ENCODE results near the gene CCRL2. TPM values are rescaled to one million over a fixed set of nuclear protein-coding genes. Genes with fewer than 3 reads are reported as not detected.

Gene CCRL2
- total and polyA plus RNA-seq, 2 of the 8 experiments (the other 6 are each of a cell fraction or from before 2014, with no cell fraction given), result not detected

GRCh38 chr3:46359733-46360493 is 47.1 kb upstream of the CCRL2 start:
- Histone ChIP-seq H4K8ac (ENCODE audit: extremely low read depth, insufficient read depth, low read length) (no peak overlapping the region), H4K20me1 (replicated peaks in 1 of 2; ENCODE audit: control insufficient read depth in 1 of 2, insufficient read depth in 2 of 2, low read length in 2 of 2) (no peaks in the 10 kb centered on the region), H3K4me2 (ENCODE audit: insufficient read depth in 1 of 2, low read depth in 2 of 2, low read length in 2 of 2) (no peak overlapping the region), H2AK5ac (ENCODE audit: low read depth, low read length) (no peak overlapping the region), H3K4me3 (ENCODE audit: extremely low read depth in 1 of 4, insufficient read depth in 2 of 4, low read depth in 3 of 4, low read length in 4 of 4) (no peak overlapping the region), H3K27me3 (replicated peaks in 1 of 4; ENCODE audit: control insufficient read depth in 3 of 4, extremely low read depth in 1 of 4, insufficient read depth in 3 of 4, low read length in 3 of 4) (no peaks in the 10 kb centered on the region), H3K36me3 (ENCODE audit: control insufficient read depth in 2 of 4, insufficient read depth in 4 of 4, low read length in 3 of 4) (no peaks in the 10 kb centered on the region), H2BK5ac (ENCODE audit: low read depth, low read length) (no peak overlapping the region), H3K27ac (ENCODE audit: low read depth, low read length) (no peak overlapping the region), H4K5ac (ENCODE audit: insufficient read length, low read depth, low read length) (no peak overlapping the region), H3K4ac (replicated peaks; ENCODE audit: insufficient read length, low read depth, low read length) (no peak overlapping the region), H2BK12ac (ENCODE audit: low read depth, low read length) (no peak overlapping the region), H3K79me1 (ENCODE audit: low read depth, low read length) (no peaks in the 10 kb centered on the region), H2BK15ac (ENCODE audit: low read length) (no peak overlapping the region), H3K56ac (replicated peaks; ENCODE audit: insufficient read length, low read depth, low read length) (no peak overlapping the region), H2AFZ (ENCODE audit: low read length) (peak overlapping the region; percentile 38; the same call in 1 of the 2 replicates), H4K91ac (replicated peaks; ENCODE audit: insufficient read length, low read length) (no peak overlapping the region), H2BK20ac (ENCODE audit: low read length) (no peak overlapping the region), H3K4me1 (replicated peaks in 1 of 4; ENCODE audit: control insufficient read depth in 3 of 4, insufficient read depth in 4 of 4, low read length in 3 of 4) (no peaks in the 10 kb centered on the region), H2BK120ac (replicated peaks; ENCODE audit: low read depth, low read length) (no peak overlapping the region), H3K14ac (ENCODE audit: insufficient read length) (no peak overlapping the region), H3K9me3 (ENCODE audit: insufficient read depth in 2 of 2, low read depth in 1 of 2, low read length in 1 of 2) (no peaks in the 10 kb centered on the region), H3K18ac (ENCODE audit: extremely low read depth, low read length) (no peak overlapping the region), H3K9ac (replicated peaks in 1 of 4; ENCODE audit: extremely low read depth in 1 of 4, low read depth in 3 of 4, low read length in 3 of 4) (no peak overlapping the region), H3K23me2 (ENCODE audit: low read depth, low read length) (no peaks in the 10 kb centered on the region), H3K79me2 (ENCODE audit: control insufficient read depth in 1 of 2, insufficient read depth in 2 of 2, low read length in 2 of 2) (no peaks in the 10 kb centered on the region), H3K23ac (ENCODE audit: insufficient read length) (no peak overlapping the region)
- POLR2A ChIA-PET (ENCODE audit: partially characterized antibody), result interaction anchor here (0.6 kb wide), 1 partner anchor 112 kb away, joined by 3 read pairs; no protein-coding TSS in a partner anchor
- no peak for DNase-seq (ENCODE audit: low read depth in 1 of 2, low spot score in 2 of 2)
- TF ChIP-seq RNF2 (IDR thresholded peaks at IDR 0.05; ENCODE audit: borderline replicate concordance, low read depth, low read length, missing control alignments, poor library complexity, severe bottlenecking) (no peak), RBBP5 (IDR thresholded peaks at IDR 0.05; ENCODE audit: borderline replicate concordance, low read depth, low read length) (no peak), CTBP2 (IDR thresholded peaks at IDR 0.05; ENCODE audit: borderline replicate concordance, insufficient read depth, insufficient read length, low read length) (no peak), CEBPB (IDR thresholded peaks at IDR 0.05; ENCODE audit: low read depth, low read length) (no peak)
- WGBS, 2 experiments (ENCODE audit: extremely low coverage in 1 of 2, insufficient coverage in 1 of 2, insufficient read length in 1 of 2, insufficient replicate concordance in 2 of 2, low coverage in 1 of 2, low lambda C conversion rate in 2 of 2, missing lambda C conversion rate in 1 of 2), result 92% methylated on average over 11 of the region's 11 CpGs; no CpG with 5 or more reads in 1 of the 2 experiments
- no peak for FAIRE-seq
- CTCF ChIA-PET (ENCODE audit: partially characterized antibody), result interaction anchor here (0.8 to 2.9 kb wide), 6 partner anchors 10 to 144 kb away, joined by 3 to 23 read pairs (median 3); partner anchors contain the start of gene CCR5

Data from H1 (cell line).